ENCODE measurements around the gene PLP1. TPM values are rescaled to one million over a fixed set of nuclear protein-coding genes. Genes with fewer than 3 reads are reported as not detected.

PLP1 gene
- polyA plus RNA-seq, 3 donors = not detected

- Histone ChIP-seq H4K20me1 (ENCODE audit: insufficient read depth, low read length) (no peaks in the 10 kb centered on the region), H3K4me1 (ENCODE audit: control insufficient read depth in 1 of 2, insufficient read depth in 2 of 2, low read length in 2 of 2) (peaks cover 5 to 6% of the 10 kb centered on the region in 2 donors), H3K9me3 (replicated peaks in 1 of 2; ENCODE audit: control insufficient read depth in 1 of 2, insufficient read depth in 1 of 2, low read length in 2 of 2) (no peaks in the 10 kb centered on the region), H3K79me2 (ENCODE audit: insufficient read depth, low read length) (no peaks in the 10 kb centered on the region), H3K36me3 (replicated peaks in 1 of 2; ENCODE audit: control insufficient read depth in 1 of 2, insufficient read depth in 2 of 2, low read length in 2 of 2) (no peaks in the 10 kb centered on the region), H3K9ac (ENCODE audit: insufficient read depth, low read length, poor library complexity, severe bottlenecking) (peak overlapping the region; percentile 41), H3K27ac (ENCODE audit: low read depth in 1 of 2, low read length in 2 of 2) (no peak overlapping the region), H3K4me2 (replicated peaks; ENCODE audit: extremely low read depth, low read length, poor library complexity, severe bottlenecking) (peak overlapping the region; percentile 81), H3K4me3 (replicated peaks in 1 of 3; ENCODE audit: low read depth in 2 of 3, low read length in 3 of 3) (peak overlapping the region; percentile 50 to 82 (median 76)), H2AFZ (ENCODE audit: insufficient read depth, low read depth, low read length, poor library complexity, severe bottlenecking) (peak overlapping the region; percentile 82), H3K27me3 (ENCODE audit: control insufficient read depth in 2 of 2, insufficient read depth in 2 of 2, low read length in 2 of 2) (peaks cover 0 to 19% of the 10 kb centered on the region in 2 donors)
- Mint-ChIP-seq H3K9me3 (peaks cover 0 to 3% (median 0%) of the 10 kb centered on the region in 7 donors), H3K4me3 (peak overlapping the region; percentile 82 to 88), H3K4me1 (peaks cover 6% of the 10 kb centered on the region), H3K27ac (no peak overlapping the region), H3K27me3 (ENCODE audit: low read depth in 3 of 3) (peaks cover 3 to 21% (median 7%) of the 10 kb centered on the region in 3 donors), H3K36me3 (no peaks in the 10 kb centered on the region)
- 10% methylated on average over 6 of the region's 11 CpGs for WGBS (ENCODE audit: insufficient coverage)
- no peak for TF ChIP-seq CTCF (IDR thresholded peaks at IDR 0.05)
- intact Hi-C loops (cut with micrococcal nuclease) = no loop called here
- peak; percentile 25 to 48 (median 43) for DNase-seq
These were observed 54.7 kb downstream of the PLP1 start for GRCh38 chrX:103831342-103831802.

- Histone ChIP-seq H4K20me1 (ENCODE audit: insufficient read depth, low read length) (no peaks in the 10 kb centered on the region), H3K27ac (ENCODE audit: low read depth in 1 of 2, low read length in 2 of 2) (no peak within 1 kb of the TSS), H3K4me1 (ENCODE audit: control insufficient read depth in 1 of 2, insufficient read depth in 2 of 2, low read length in 2 of 2) (peaks cover 5 to 6% of the 10 kb centered on the region in 2 donors), H2AFZ (ENCODE audit: insufficient read depth, low read depth, low read length, poor library complexity, severe bottlenecking) (peak within 1 kb of the TSS; percentile 82), H3K4me2 (replicated peaks; ENCODE audit: extremely low read depth, low read length, poor library complexity, severe bottlenecking) (peak within 1 kb of the TSS; percentile 81), H3K27me3 (ENCODE audit: control insufficient read depth in 2 of 2, insufficient read depth in 2 of 2, low read length in 2 of 2) (peaks cover 0 to 19% of the 10 kb centered on the region in 2 donors), H3K9me3 (replicated peaks in 1 of 2; ENCODE audit: control insufficient read depth in 1 of 2, insufficient read depth in 1 of 2, low read length in 2 of 2) (no peaks in the 10 kb centered on the region), H3K79me2 (ENCODE audit: insufficient read depth, low read length) (no peaks in the 10 kb centered on the region), H3K4me3 (replicated peaks in 1 of 3; ENCODE audit: low read depth in 2 of 3, low read length in 3 of 3) (peak within 1 kb of the TSS; percentile 50 to 82 (median 76)), H3K36me3 (replicated peaks in 1 of 2; ENCODE audit: control insufficient read depth in 1 of 2, insufficient read depth in 2 of 2, low read length in 2 of 2) (no peaks in the 10 kb centered on the region), H3K9ac (ENCODE audit: insufficient read depth, low read length, poor library complexity, severe bottlenecking) (peak within 1 kb of the TSS; percentile 41)
- Mint-ChIP-seq H3K9me3 (peaks cover 0 to 3% (median 0%) of the 10 kb centered on the region in 7 donors), H3K36me3 (no peaks in the 10 kb centered on the region), H3K27me3 (ENCODE audit: low read depth in 3 of 3) (peaks cover 3 to 21% (median 7%) of the 10 kb centered on the region in 3 donors), H3K4me1 (peaks cover 6% of the 10 kb centered on the region), H3K4me3 (peak within 1 kb of the TSS; percentile 82 to 93), H3K27ac (peak within 1 kb of the TSS in 2 of 7 donors; percentile 40 to 49)
- no peak for DNase-seq
- 0% methylated on average over 31 of the region's 54 CpGs for WGBS (ENCODE audit: insufficient coverage)
- TF ChIP-seq CTCF (IDR thresholded peaks at IDR 0.05) = no peak
- intact Hi-C loops (cut with micrococcal nuclease) = no loop called here
These were observed 55.3 kb downstream of the PLP1 start, which contains the start of gene RAB9B for GRCh38 chrX:103831803-103832544. Gene RAB9B (minus strand): TSS chrX:103832257. CDS start chrX:103825784, 6,473 bp downstream.
